Measurements from ENCODE around the gene C19orf44.
A peak's percentile ranks its signal among the peaks of the same experiment; 100 is the strongest.
"Not testable (repeated sequence)": the region's sequence is repeated elsewhere in the genome, so short reads cannot be mapped to it uniquely, and the experiment has no call there.

C19orf44 gene

GRCh38 chr19:16541526-16542044 lies 45.4 kb downstream of the C19orf44 start:
- DNase-seq: no peak

- DNase-seq: peak; percentile 94 to 97
Observed at GRCh38 chr19:16542045-16542909, 46.1 kb downstream of the C19orf44 start, which contains the start of gene CHERP. Gene CHERP, minus strand, starts transcription at chr19:16542437. Its CDS starts 59 bp downstream, at chr19:16542378.

GRCh38 chr19:16542910-16543472 lies 46.8 kb downstream of the C19orf44 start:
- DNase-seq: no peak

GRCh38 chr19:16543734-16544133 lies 47.5 kb downstream of the C19orf44 start:
- DNase-seq: not testable (repeated sequence)

- DNase-seq: no peak
Observed at GRCh38 chr19:16544473-16545231, 48.5 kb downstream of the C19orf44 start.

- DNase-seq: no peak
Observed at GRCh38 chr19:16548956-16549355, 52.8 kb downstream of the C19orf44 start.

- DNase-seq: not testable (repeated sequence)
Observed at GRCh38 chr19:16551902-16552301, 55.7 kb downstream of the C19orf44 start.

GRCh38 chr19:16554776-16555175 lies 58.6 kb downstream of the C19orf44 start:
- DNase-seq: no peak

GRCh38 chr19:16559780-16560276 lies 63.6 kb downstream of the C19orf44 start:
- no peak for DNase-seq

GRCh38 chr19:16561382-16561781 lies 65.2 kb downstream of the C19orf44 start:
- DNase-seq: no peak

- no peak for DNase-seq
Observed at GRCh38 chr19:16562608-16563025, 66.4 kb downstream of the C19orf44 start.

GRCh38 chr19:16564842-16565241 lies 68.6 kb downstream of the C19orf44 start:
- no peak for DNase-seq

- no peak for DNase-seq
Observed at GRCh38 chr19:16566161-16566560, 70.0 kb downstream of the C19orf44 start.

GRCh38 chr19:16566702-16567101 lies 70.5 kb downstream of the C19orf44 start:
- no peak for DNase-seq

- DNase-seq: no peak
Observed at GRCh38 chr19:16569609-16570320, 73.6 kb downstream of the C19orf44 start.
